Liver (tissue), 9 donors: ENCODE results near the gene SSTR1. TPM values are rescaled to one million over a fixed set of nuclear protein-coding genes. Genes with fewer than 3 reads are reported as not detected.

Source experiments
- DNase-seq: peaks from one replicate; pipeline ENCODE4 v3.0.0-alpha.2; 2017; ENCODE audit warnings: low spot score
- H3K27ac ChIP-seq, 2 donors: one replicate each; pipeline ENCODE4 v1.7.0; 2013; ENCODE audit warnings: inconsistent platforms in 2 of 2, low read length in 2 of 2, control low read depth in 1 of 2, low read depth in 1 of 2, mild to moderate bottlenecking in 1 of 2
- H3K27me3 ChIP-seq, 4 donors: one replicate each; pipeline versions ENCODE4 v1.6.1 to v1.7.0; 2013; ENCODE audit warnings: low read length in 3 of 4, inconsistent platforms in 1 of 4, mild to moderate bottlenecking in 1 of 4, moderate library complexity in 1 of 4; ENCODE audit not compliant: control insufficient read depth in 4 of 4, insufficient read depth in 4 of 4
- H3K36me3 ChIP-seq, 4 donors: one replicate each; pipeline versions ENCODE4 v1.6.1 to v1.7.0; 2013; ENCODE audit warnings: low read length in 3 of 4, mild to moderate bottlenecking in 3 of 4, low read depth in 1 of 4, moderate library complexity in 1 of 4; ENCODE audit not compliant: control insufficient read depth in 4 of 4, insufficient read depth in 3 of 4
- H3K4me1 ChIP-seq, 4 donors: one replicate each; pipeline versions ENCODE4 v1.6.1 to v1.7.0; 2013; ENCODE audit warnings: low read length in 3 of 4, mild to moderate bottlenecking in 3 of 4, moderate library complexity in 1 of 4; ENCODE audit not compliant: control insufficient read depth in 4 of 4, insufficient read depth in 4 of 4
- H3K4me3 ChIP-seq, 3 donors: one replicate each; pipeline versions ENCODE4 v1.6.1 to v1.7.0; 2013; ENCODE audit warnings: low read length in 3 of 3, control low read depth in 1 of 3, low read depth in 1 of 3, mild to moderate bottlenecking in 1 of 3
- H3K9ac ChIP-seq, 2 donors: one replicate each; pipeline ENCODE4 v1.7.0; 2013; ENCODE audit warnings: low read length in 2 of 2, mild to moderate bottlenecking in 2 of 2, moderate library complexity in 2 of 2, control low read depth in 1 of 2, low read depth in 1 of 2
- H3K9me3 ChIP-seq, 4 donors: one replicate each; pipeline versions ENCODE4 v1.6.1 to v1.7.0; 2013; ENCODE audit warnings: low read length in 3 of 4; ENCODE audit not compliant: control insufficient read depth in 4 of 4
- CTCF ChIP-seq: fragments of 150-350 bp; IDR thresholded peaks from 2 replicates; pipeline ENCODE4 v1.5.1; 2017; ENCODE audit warnings: improper control_type of control experiment, low read depth, low read length; ENCODE audit not compliant: missing input control
- EGR1 ChIP-seq, 2 donors: IDR thresholded peaks; 2 replicates each; pipeline ENCODE4 v1.6.1; 2016 to 2018; ENCODE audit warnings: antibody characterized with exemption in 2 of 2, low read depth in 2 of 2
- FOXA1 ChIP-seq: IDR thresholded peaks from 2 replicates; pipeline ENCODE4 v1.6.1; 2016; ENCODE audit warnings: antibody characterized with exemption
- FOXA2 ChIP-seq: IDR thresholded peaks from 2 replicates; pipeline ENCODE4 v1.6.1; 2016; ENCODE audit warnings: antibody characterized with exemption
- GABPA ChIP-seq, 2 donors: IDR thresholded peaks in 1 of 2; conservative IDR thresholded peaks in 1 of 2; 2 replicates each; pipeline ENCODE4 v1.6.1; 2016; ENCODE audit warnings: antibody characterized with exemption in 2 of 2, mild to moderate bottlenecking in 1 of 2, moderate library complexity in 1 of 2
- HNF4A ChIP-seq, 2 donors: conservative IDR thresholded peaks; 2 replicates each; pipeline ENCODE4 v1.6.1; 2016; ENCODE audit warnings: antibody characterized with exemption in 2 of 2, mild to moderate bottlenecking in 2 of 2
- MAX ChIP-seq: IDR thresholded peaks from 2 replicates; pipeline ENCODE4 v1.6.1; 2016; ENCODE audit warnings: antibody characterized with exemption
- NR2F2 ChIP-seq: IDR thresholded peaks from 2 replicates; pipeline ENCODE4 v1.6.1; 2016; ENCODE audit warnings: antibody characterized with exemption
- RAD21 ChIP-seq, 2 donors: IDR thresholded peaks; 2 replicates each; pipeline ENCODE4 v1.6.1; 2016; ENCODE audit warnings: antibody characterized with exemption in 2 of 2, mild to moderate bottlenecking in 2 of 2
- REST ChIP-seq: IDR thresholded peaks from 2 replicates; pipeline ENCODE4 v1.6.1; 2016; ENCODE audit warnings: antibody characterized with exemption, mild to moderate bottlenecking
- RXRA ChIP-seq, 2 donors: IDR thresholded peaks; 2 replicates each; pipeline ENCODE4 v1.6.1; 2017 to 2018; ENCODE audit warnings: antibody characterized with exemption in 2 of 2, mild to moderate bottlenecking in 1 of 2
- TAF1 ChIP-seq: conservative IDR thresholded peaks from 2 replicates; pipeline ENCODE4 v1.6.1; 2016; ENCODE audit warnings: antibody characterized with exemption, mild to moderate bottlenecking
- ZBTB33 ChIP-seq: IDR thresholded peaks from 2 replicates; pipeline ENCODE4 v1.6.1; 2016; ENCODE audit warnings: antibody characterized with exemption
- whole genome bisulfite sequencing: extraction: QIAGEN DNeasy Blood & Tissue Kit; methylation state at CpG from one replicate; pipeline ENCODE4 v1.1.7; 2013; 5-methylcytosine and 5-hydroxymethylcytosine counted together
- polyA plus RNA-seq, 2 donors: library from polyadenylated mRNA; stranded (reverse) in 1 of 2; unstranded in 1 of 2; fragments of 200-250 nt in 1 of 2; fragments of >200 nt in 1 of 2; fragmentation: Nextera tagmentation in 1 of 2; extraction: Ambion mirVana in 1 of 2; gene quantifications; one replicate each; pipeline versions ENCODE4 v1.2.1 to v1.2.3, GENCODE V29; 2013 to 2015
- total RNA-seq, 2 donors: library from RNA; depleted of rRNA; stranded (reverse); fragments of >200 nt; gene quantifications; one replicate each; pipeline ENCODE4 v1.2.3, GENCODE V29; 2014
- donor health status: healthy.
- donor health status: healthy.
- donor health status: healthy.
- donor health status: healthy.
- donor health status: healthy.

SSTR1 gene
- total and polyA plus RNA-seq, 4 donors: 0.23 to 3.6 (median 2.6) TPM

- Histone ChIP-seq H3K27me3 (peaks cover 0 to 9% (median 3%) of the 10 kb centered on the region in 4 donors), H3K4me1 (peaks cover 4 to 10% (median 9%) of the 10 kb centered on the region in 4 donors), H3K9ac (no peak overlapping the region), H3K9me3 (no peaks in the 10 kb centered on the region), H3K36me3 (no peaks in the 10 kb centered on the region), H3K27ac (no peak overlapping the region), H3K4me3 (peak overlapping the region in 1 of 3 donors; percentile 46)
- no peak for DNase-seq
- WGBS: 50% methylated on average over 4 of the region's 4 CpGs
- TF ChIP-seq FOXA2 (no peak), EGR1 (IDR thresholded peaks at IDR 0.05; ENCODE audit: low read depth in 2 of 2) (no peak), TAF1 (no peak), REST (no peak), FOXA1 (no peak), CTCF (no peak), GABPA (IDR thresholded peaks at IDR 0.05 in 1 of 2, conservative IDR thresholded peaks at IDR 0.05 in 1 of 2) (no peak), ZBTB33 (no peak), RXRA (IDR thresholded peaks at IDR 0.05) (no peak), NR2F2 (no peak), RAD21 (IDR thresholded peaks at IDR 0.05) (no peak), MAX (no peak)
Observed at GRCh38 chr14:38253676-38254075, 46.0 kb downstream of the SSTR1 start.

GRCh38 chr14:38254571-38255407 is 47.1 kb downstream of the SSTR1 start:
- Histone ChIP-seq H3K27ac (peak overlapping the region in 1 of 2 donors; percentile 72), H3K36me3 (no peaks in the 10 kb centered on the region), H3K9me3 (no peaks in the 10 kb centered on the region), H3K9ac (no peak overlapping the region), H3K27me3 (peaks cover 0 to 10% (median 3%) of the 10 kb centered on the region in 4 donors), H3K4me1 (peaks cover 4 to 10% (median 9%) of the 10 kb centered on the region in 4 donors), H3K4me3 (peak overlapping the region in 2 of 3 donors; percentile 46 to 52)
- 13% methylated on average over 44 of the region's 44 CpGs for WGBS
- TF ChIP-seq MAX: no peak
- TF ChIP-seq REST: no peak
- no peak for TF ChIP-seq FOXA1
- no peak for TF ChIP-seq RAD21 (IDR thresholded peaks at IDR 0.05)
- TF ChIP-seq TAF1: no peak
- no peak for TF ChIP-seq HNF4A (conservative IDR thresholded peaks at IDR 0.05)
- no peak for TF ChIP-seq FOXA2
- TF ChIP-seq ZBTB33: no peak
- no peak for TF ChIP-seq NR2F2
- DNase-seq: no peak
